GM18873 (cell line): ENCODE measurements around the gene C4orf54.

Experiments used
- ATAC-seq: cut with Tn5 transposase; IDR thresholded peaks from one replicate; pipeline ENCODE4 v1.9.1; 2021; ENCODE audit warnings: mild to moderate bottlenecking, moderate library complexity, moderate number of reproducible peaks; ENCODE audit not compliant: unreplicated experiment, low FRiP score

Gene C4orf54

GRCh38 chr4:99657798-99658197 is at the start of gene C4orf54:
TSS of gene C4orf54 (minus strand) at chr4:99657828. CDS start at chr4:99654648, 3,180 bp downstream.
- ATAC-seq = no peak

- no peak for ATAC-seq
Observed at GRCh38 chr4:99705891-99706290, 48.3 kb upstream of the C4orf54 start.

- no peak for ATAC-seq
Observed at GRCh38 chr4:99696801-99697200, 39.2 kb upstream of the C4orf54 start.

- ATAC-seq = no peak
Observed at GRCh38 chr4:99693140-99693539, 35.5 kb upstream of the C4orf54 start.

- ATAC-seq = no peak
Observed at GRCh38 chr4:99690990-99691389, 33.4 kb upstream of the C4orf54 start.

- no peak for ATAC-seq
Observed at GRCh38 chr4:99690472-99690871, 32.8 kb upstream of the C4orf54 start.

- ATAC-seq = no peak
Observed at GRCh38 chr4:99687120-99687519, 29.5 kb upstream of the C4orf54 start.

- ATAC-seq = no peak
Observed at GRCh38 chr4:99685234-99685633, 27.6 kb upstream of the C4orf54 start.

GRCh38 chr4:99683895-99684294 is 26.3 kb upstream of the C4orf54 start:
- ATAC-seq = no peak

GRCh38 chr4:99679976-99680375 is 22.3 kb upstream of the C4orf54 start:
- ATAC-seq = no peak

- no peak for ATAC-seq
Observed at GRCh38 chr4:99679204-99679603, 21.6 kb upstream of the C4orf54 start.

GRCh38 chr4:99677161-99677560 is 19.5 kb upstream of the C4orf54 start:
- ATAC-seq = no peak

- ATAC-seq = no peak
Observed at GRCh38 chr4:99670409-99671073, 12.9 kb upstream of the C4orf54 start.

- ATAC-seq = no peak
Observed at GRCh38 chr4:99669084-99669483, 11.5 kb upstream of the C4orf54 start.

- ATAC-seq = no peak
Observed at GRCh38 chr4:99668472-99668871, 10.8 kb upstream of the C4orf54 start.

GRCh38 chr4:99665983-99666382 is 8.4 kb upstream of the C4orf54 start:
- ATAC-seq = no peak

- no peak for ATAC-seq
Observed at GRCh38 chr4:99664716-99665115, 7.1 kb upstream of the C4orf54 start.

GRCh38 chr4:99661907-99662306 is 4.3 kb upstream of the C4orf54 start:
- ATAC-seq = no peak

- no peak for ATAC-seq
Observed at GRCh38 chr4:99658666-99659065, 1.0 kb upstream of the C4orf54 start.

GRCh38 chr4:99655308-99656081 is 2.1 kb downstream of the C4orf54 start:
- ATAC-seq = no peak

GRCh38 chr4:99654361-99654761 is 3.3 kb downstream of the C4orf54 start:
- no peak for ATAC-seq

- ATAC-seq = no peak
Observed at GRCh38 chr4:99653916-99654315, 3.7 kb downstream of the C4orf54 start.
